GM19468 (cell line): ENCODE results near the gene TPRX1.
"Not testable (repeated sequence)": the region's sequence is repeated elsewhere in the genome, so short reads cannot be mapped to it uniquely, and the experiment has no call there.

Experiments used
- ATAC-seq: cut with Tn5 transposase; IDR thresholded peaks from one replicate; pipeline ENCODE4 v1.9.1; 2021; ENCODE audit warnings: mild to moderate bottlenecking, moderate library complexity, moderate number of reproducible peaks; ENCODE audit not compliant: unreplicated experiment; ENCODE audit errors: extremely low read depth

The TPRX1 gene

GRCh38 chr19:47804451-47804850 is at the start of gene TPRX1:
TPRX1 (minus strand) TSS chr19:47804551; CDS start chr19:47804539, 12 bp downstream.
- not testable (repeated sequence) for ATAC-seq

DNA sequence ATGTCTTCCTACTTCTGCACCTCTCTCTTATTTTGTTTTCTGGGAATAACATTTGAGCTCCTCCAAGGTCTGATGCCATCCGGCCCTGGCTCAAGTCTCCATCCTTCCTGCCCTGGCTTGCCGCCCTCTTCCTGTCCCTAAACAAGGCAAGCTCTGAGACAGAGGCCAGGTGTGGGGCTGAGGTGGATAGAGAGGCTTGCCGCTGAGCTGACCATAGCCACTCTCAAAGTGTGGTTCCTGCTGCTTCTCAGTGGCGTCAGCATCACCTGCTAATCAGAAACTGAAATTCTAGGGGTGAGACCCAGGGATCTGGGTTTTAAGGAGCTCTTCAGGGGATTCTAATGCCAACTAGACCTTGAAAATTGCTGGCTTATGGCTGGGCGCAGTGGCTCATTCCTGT is 48.7 kb upstream of the TPRX1 start:
- no peak for ATAC-seq

DNA sequence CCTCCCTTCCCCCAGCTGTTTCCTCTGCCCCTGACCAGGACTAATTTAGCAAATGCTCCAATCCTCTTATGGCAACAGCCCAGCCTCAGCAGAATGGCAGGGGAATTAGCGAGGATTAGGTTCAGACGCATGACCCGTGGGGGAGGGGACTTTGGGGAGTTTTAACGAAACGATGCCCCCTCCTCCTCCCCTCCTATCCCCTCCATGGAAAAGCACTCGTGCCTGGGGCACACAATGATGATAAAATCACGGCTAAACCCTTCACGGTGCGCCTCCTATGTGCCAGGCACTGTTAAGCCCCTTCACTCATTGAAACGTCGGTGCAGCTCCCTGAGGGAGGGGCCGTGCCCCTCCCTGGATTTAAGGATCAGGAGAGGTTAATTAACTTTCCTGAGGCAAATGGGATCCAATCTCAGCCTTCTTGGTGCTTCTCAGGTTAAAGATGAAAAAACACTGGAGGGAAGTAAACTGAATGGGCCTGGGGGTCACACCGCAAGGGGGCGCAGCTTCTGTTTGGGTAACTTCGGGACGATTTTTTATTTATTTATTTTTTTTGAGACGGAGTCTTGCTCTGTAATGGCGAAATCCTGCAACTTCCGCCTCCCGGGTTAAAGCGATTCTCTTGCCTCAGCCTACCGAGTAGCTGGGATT is 44.6 kb upstream of the TPRX1 start:
- ATAC-seq, result no peak

DNA sequence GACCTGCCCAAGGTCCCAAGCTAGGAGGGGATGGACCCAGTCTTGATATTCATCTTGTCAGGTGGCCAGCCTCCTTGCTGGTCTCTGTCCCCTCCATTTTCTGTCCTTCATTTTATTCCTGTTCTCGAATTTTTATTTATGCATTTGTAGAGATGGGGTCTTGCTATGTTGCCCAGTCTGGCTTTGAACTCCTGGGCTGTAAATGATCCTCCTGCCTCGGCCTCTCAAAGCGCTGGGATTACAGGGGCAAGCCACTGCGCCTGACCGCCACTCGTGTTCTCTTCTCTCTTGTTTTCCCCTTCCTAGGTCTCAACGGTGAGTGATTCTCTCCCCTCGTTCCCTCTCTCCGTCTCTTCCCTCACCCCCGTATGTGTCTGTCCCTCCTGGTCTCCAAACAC is 44.1 kb upstream of the TPRX1 start:
- no peak for ATAC-seq

GRCh38 chr19:47842941-47843340 is 38.6 kb upstream of the TPRX1 start:
- no peak for ATAC-seq

DNA sequence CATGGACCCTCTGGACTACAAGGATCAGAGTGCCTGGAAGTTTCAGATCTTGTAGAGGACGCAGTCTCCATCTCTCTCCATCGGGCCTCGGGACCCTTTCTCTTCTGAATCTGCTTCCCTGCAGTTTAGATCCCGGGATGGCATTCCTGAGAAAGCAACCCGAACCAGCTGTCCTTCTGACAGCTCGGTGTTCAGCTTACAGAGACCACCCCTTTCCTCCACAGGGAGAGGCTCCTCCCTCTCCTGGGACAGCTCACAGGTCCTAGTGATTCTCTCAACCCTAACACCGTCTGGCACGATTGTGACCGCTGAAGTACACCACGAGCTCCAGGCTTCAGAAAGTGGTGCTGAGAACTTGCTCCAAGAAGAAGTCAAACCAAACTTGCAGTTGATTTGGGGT is 35.6 kb upstream of the TPRX1 start:
- no peak for ATAC-seq

- no peak for ATAC-seq
Observed at GRCh38 chr19:47839411-47839810, 35.1 kb upstream of the TPRX1 start.

DNA sequence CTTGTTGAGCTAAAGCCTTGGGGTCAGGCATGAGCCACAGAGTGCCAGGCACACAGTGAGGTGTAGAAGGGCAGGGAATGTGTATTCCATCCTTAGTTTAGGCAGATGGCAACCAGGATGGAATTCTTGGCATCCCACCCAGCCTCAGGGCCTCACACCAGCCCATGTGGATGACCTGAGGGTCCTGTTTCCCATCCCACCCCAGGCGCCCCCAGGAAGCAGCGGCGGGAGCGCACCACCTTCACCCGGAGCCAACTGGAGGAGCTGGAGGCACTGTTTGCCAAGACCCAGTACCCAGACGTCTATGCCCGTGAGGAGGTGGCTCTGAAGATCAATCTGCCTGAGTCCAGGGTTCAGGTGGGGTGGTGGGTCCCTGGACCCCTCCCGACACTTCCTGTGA is 31.7 kb upstream of the TPRX1 start:
- ATAC-seq, result no peak

GRCh38 chr19:47832723-47833122 is 28.4 kb upstream of the TPRX1 start:
- ATAC-seq, result no peak

DNA sequence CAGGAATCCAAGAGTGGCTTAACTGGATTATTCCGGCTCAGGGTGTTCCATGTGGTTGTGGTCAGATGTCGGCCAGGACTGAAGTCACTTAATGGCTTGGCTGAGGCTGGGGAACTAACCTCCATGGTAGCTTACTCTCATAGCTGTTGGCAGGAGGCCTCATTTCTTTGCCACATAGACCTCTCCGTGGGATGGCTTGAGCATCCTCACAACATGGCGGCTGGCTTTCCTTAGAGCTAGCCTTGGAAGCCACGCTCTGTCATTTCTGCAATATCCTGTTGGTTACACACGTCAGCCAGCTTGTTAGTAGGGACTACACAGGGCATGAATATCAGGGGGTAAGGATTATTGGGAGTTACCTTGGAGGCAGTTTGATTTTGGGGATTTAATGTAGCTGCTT is 22.4 kb upstream of the TPRX1 start:
- ATAC-seq, result no peak

DNA sequence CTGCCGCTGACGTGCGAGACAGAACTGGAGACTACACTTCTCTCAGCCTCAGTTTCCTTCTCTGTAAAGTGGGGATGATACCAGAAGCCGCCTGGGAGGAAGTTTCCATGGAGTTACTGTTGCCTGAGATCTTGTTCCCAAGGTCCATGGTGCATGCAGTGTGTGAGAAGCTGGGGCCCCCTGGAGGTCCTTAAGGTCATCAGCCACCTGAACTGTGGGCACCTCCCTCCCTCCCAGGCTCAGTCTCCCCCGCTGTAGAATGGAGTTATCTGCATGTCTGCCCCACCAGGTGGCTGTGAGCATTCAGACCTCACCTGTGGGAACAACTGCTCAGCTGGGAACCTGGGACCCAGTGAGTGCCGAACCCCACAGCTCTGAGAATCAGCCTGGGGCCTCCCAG is 20.0 kb upstream of the TPRX1 start:
- no peak for ATAC-seq

- no peak for ATAC-seq
Observed at GRCh38 chr19:47821460-47822020, 17.2 kb upstream of the TPRX1 start, which contains the start of gene CRX. CRX (plus strand) TSS chr19:47821937; CDS start chr19:47834444, 12,507 bp downstream.

DNA sequence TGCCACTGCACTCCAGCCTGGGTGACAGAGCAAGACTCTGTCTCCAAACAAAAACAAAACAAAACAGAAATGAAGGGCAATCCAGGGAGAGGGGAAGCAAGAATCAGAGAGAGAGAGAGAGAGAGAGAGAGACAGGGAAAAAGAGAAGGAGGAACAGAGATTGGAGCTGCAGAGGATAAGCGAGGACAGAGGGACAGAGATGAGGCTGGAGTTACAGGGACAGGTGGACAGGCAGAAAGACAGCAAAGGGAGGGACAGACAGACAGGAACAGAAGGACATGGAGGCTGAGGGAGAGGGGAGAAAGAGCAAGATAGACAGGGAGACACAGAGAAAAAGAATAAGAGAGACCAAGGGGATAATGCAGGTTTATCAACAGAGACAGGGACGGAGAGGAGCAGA is 16.1 kb upstream of the TPRX1 start:
- ATAC-seq, result no peak

GRCh38 chr19:47819858-47820257 is 15.5 kb upstream of the TPRX1 start:
- no peak for ATAC-seq

DNA sequence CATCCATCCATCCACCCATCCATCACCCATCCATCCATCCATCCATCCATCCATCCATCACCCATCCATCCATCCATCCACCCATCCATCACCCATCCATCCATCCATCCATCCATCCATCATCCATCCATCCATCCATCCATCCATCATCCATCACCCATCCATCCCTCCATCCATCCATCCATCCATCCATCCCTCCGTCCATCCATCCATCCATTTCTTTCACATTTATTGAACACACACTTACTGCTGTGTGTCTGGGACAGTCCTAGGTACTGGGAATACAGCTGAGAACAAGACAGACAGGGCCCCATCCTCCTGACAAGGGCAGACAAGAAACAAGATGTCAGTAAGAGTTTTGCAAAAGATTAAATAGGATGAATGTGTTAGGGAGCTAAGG is 13.9 kb upstream of the TPRX1 start:
- ATAC-seq, result not testable (repeated sequence)

DNA sequence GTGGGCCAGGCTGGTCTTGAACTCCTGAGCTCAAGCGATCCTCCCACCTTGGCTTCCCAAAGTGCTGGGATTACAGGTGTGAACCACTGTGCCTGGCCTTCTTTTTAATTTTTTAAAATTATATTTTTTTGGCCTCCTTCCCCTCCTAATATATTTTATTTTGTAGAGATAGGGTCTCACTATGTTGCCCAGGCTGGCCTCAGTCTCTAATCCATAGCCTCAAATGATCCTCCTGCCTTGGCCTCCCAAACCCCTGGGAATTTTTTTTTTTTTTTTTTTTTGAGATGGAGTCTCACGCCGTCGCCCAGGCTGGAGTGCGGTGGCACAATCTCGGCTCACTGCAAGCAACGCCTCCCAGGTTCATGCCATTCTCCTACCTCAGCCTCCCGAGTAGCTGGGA is 11.9 kb upstream of the TPRX1 start:
- not testable (repeated sequence) for ATAC-seq

DNA sequence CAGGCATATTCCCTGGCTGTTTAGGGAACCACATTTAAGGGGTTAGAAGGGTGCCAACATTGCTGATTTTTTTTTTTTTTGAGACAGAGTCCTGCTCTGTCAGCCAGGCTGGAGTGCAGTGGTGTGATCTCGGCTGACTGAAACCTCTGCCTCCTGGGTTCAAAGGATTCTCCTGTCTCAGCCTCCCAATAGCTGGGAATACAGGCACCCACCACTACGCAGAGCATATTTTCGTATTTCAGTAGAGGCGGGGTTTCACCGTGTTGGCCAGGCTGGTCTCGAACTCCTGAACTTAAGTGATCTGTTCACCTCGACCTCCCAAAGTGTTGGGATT is 9.6 kb upstream of the TPRX1 start:
- no peak for ATAC-seq

DNA sequence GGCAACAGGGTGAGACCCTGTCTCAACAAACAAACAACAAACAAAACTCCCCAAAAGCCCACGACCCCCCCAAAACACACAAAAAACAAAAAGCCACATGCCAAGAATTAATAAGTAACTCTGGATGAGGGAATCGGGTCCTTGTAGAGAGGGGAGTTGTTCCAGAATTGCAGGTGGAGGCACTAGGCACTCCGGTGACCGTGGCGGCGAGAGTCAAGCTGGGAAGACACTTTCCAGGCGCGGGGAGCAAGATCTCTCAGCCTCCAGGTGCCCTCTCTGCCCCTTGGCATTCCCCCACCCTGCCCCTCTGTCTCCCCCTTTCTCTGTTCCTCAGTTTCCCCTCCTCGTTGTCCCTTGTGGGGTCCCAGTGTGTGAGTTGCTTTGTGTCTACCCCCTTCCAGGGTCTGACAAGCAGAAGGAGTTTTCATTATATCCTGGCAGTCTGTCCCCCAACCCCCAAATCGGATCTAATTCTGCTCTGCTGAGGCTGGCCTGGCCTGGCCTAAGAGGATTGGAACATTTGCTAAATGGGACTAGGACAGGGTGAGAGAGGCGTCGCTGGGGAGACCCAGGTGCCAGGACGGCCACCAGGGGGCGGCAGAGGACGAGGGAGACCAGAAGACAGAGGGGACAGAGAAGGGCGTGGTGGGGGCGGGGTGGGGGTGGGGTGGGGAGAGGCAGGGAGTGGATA is 9.1 kb upstream of the TPRX1 start:
- no peak for ATAC-seq

GRCh38 chr19:47806435-47806834 is 2.1 kb upstream of the TPRX1 start:
- no peak for ATAC-seq

GRCh38 chr19:47805313-47805712 is 962 bp upstream of the TPRX1 start:
- no peak for ATAC-seq

GRCh38 chr19:47803671-47804070 is 680 bp downstream of the TPRX1 start:
- ATAC-seq, result not testable (repeated sequence)

GRCh38 chr19:47803148-47803547 is 1.2 kb downstream of the TPRX1 start:
- ATAC-seq, result not testable (repeated sequence)
